HG03097 (cell line): Measurements from ENCODE around the gene DAZL.

Source experiments
- ATAC-seq: cut with Tn5 transposase; IDR thresholded peaks from one replicate; pipeline ENCODE4 v1.9.1; 2021; ENCODE audit not compliant: unreplicated experiment, low FRiP score

The DAZL gene

DNA sequence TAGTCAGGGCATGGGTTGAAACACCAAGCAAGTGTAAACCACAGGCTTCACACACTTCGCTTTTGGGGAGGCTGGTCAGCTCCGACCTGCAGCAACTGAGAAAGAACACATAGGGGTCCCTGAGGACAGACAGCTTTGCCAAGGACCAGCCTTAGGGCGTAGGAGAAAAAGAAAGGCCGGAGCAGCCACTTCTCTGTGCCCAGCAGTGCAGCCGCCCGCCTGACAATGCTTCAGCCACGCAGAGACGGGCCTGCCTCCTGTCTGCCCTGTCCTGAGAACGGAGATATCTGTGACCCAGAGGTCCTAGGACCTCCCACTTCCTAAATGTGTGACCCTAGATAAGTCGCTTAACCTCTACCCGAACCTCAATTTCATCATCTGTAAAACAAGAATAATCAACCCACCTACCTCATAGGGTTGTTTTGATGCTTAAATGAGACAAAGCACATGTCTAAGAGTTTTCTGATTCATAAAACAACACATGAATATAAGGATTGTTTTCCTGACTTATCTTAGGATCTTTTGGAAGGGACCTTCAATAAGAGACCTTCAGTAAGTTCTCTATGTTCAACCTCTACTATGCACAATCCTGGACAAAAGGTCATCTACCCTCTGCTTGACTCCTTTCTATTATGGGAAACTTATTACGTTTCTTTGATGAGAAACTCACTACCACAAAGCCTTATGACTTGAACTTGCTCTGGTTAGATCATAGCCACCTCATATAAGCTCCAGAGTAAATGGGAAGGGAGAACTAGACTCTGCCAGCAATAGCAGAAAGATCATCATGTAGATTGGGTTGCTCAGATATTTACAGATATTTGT is 58.8 kb downstream of the DAZL start:
- ATAC-seq = no peak

DNA sequence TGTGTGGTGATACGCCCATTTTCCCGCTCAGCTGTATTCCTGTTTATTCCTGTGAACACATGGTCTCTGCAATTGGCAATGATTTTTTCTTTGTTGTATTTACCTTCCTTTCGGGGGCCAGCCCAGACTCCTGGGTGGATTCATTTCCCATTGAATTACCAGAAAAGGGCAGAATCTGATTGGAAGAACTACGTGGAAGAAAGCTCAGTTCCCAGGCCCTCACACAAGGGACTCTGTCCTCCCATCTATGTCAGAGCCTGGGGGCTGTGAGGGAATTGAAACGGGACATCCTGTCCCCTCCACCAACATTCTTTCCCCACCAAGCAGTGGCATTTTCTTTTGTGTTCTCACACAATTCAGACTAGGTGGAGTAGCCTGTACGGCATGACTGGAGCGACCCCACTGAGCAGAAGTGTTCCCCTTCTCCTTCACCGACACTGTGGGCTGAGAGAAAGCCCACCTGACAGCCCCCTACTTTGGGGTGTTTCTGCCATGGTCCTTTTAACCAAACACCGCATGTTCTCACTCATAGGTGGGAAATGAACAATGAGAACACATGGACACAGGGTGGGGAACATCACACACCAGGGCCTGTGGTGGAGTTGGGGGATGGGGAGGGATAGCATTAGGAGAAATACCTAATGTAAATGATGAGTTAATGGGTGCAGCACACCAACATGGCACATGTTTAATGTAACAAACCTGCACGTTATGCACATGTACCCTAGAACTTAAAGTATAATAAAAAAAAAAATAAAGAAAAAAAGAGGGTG is 59.6 kb downstream of the DAZL start:
- ATAC-seq = no peak

DNA sequence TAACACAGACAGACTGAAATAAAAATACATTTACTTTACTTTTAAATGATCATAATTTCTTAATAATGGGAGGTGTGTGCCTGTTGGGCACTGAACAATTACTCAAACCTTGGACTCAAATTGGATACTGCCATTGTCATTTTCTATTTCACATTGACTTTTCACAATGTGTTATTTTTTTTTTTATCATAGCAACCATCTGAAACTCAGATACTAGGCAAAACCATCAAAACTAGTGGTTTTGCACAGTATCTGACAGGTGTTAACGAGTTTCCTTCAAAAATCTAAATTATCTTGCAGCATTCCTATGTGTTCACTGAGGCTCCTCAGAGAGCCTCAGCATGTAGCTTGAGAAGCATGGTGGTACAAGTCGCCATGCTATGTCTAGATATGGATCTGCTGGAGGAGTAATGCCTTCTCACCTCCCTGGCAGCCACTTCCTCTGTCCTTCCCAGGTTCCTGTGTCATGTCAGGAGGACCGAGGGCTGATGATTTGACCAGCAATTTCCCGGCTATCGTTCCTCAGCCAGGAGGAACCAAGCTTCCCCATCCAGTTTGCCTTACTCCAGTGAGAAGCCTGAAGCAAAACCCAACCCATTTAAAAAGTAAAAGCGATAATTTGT is 61.9 kb downstream of the DAZL start:
- ATAC-seq = no peak

DNA sequence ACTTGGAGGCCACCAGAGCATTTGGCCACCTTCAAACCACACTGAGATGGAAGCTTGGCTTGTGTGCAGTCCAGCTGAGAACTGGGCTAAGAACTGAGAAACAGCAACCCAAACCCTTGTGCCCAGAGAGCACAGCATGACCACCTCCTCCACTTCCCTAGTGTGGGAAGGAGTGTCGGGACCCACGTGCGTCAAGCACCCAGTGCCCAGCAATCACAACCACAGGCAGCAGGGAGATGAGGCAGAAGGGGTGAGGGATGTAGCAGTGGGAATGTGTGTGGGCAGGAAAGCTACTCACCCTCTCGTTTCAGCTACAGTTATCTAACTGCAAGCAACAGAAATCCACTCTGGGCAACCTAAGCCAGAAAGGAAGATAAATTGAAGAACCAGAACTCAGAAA is 66.7 kb downstream of the DAZL start:
- ATAC-seq = no peak

DNA sequence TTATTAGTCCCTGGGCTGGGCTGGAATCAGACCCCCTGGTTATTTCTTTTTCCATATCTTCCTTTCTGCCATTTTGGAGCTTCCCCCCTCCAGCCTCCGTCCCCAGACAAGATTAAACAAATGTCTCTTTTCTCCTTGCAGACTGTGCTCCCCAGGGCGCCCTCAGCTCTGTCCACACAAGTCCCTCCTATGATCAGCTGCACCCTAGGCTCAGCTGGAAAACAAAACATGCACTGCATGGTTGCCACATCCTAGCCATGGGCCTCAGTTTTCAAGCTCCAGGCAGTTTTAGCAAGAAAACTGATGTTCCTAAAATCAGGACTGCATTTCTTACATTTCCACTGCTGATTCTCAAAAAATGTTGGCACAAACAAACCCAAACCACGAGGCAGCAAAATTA is 68.2 kb downstream of the DAZL start:
- no peak for ATAC-seq
